ENCODE measurements around the gene FAM25G. TPM values are rescaled to one million over a fixed set of nuclear protein-coding genes. Genes with fewer than 3 reads are reported as not detected.
A peak's percentile ranks its signal among the peaks of the same experiment; 100 is the strongest.
"Not testable (repeated sequence)": the region's sequence is repeated elsewhere in the genome, so short reads cannot be mapped to it uniquely, and the experiment has no call there.

FAM25G gene
- total RNA-seq, 2 experiments from 2014 or later, result not detected

DNA sequence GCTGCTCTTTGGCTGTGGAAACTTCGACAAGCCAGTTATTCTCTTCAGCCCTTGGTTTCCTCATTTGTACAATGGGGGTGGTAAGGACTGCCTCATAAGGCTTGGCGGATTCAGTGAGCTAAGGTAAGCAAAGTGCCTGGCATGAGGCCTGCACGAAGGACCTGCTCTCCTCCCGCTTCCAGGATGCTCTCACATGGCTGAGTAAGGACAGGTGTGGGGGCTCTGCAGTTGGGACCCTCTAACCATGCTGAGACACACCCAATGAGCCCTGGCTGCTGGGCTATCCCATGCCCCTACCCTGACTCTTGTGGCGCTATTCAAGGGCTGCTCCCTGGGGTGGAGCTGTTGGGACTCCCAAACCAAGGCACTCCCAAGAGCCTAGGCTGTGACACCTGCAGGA is 16.4 kb downstream of the FAM25G start:
- DNase-seq; H3K9me3 Mint-ChIP-seq; CTCF ChIA-PET; H3K27ac Mint-ChIP-seq; H3K27me3 Mint-ChIP-seq; H3K4me3 Mint-ChIP-seq; H3K36me3 Mint-ChIP-seq (ENCODE audit: low read depth); H3K4me1 Mint-ChIP-seq; POLR2A ChIA-PET: not testable (repeated sequence)

DNA sequence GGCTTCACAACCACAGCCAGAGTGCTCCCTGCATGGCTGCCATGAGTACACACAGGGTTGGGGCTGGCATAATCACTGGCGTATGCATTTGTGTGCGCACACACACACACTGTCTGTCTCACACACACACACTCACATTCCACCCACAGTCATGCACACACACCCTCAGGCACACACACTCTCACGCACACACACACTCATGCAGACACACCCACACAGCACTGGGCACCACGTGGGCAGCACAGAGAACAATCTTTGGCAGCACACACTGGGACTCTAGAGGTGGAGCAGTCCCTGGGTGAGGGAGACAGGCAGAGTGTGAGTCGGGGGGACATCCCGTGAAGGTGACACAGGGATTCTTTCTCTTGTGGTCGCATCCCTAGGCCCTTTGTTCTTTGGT is 18.0 kb downstream of the FAM25G start:
- H3K4me1 Mint-ChIP-seq; H3K27me3 Mint-ChIP-seq; H3K36me3 Mint-ChIP-seq (ENCODE audit: low read depth); H3K9me3 Mint-ChIP-seq; CTCF ChIA-PET; H3K4me3 Mint-ChIP-seq; DNase-seq; H3K27ac Mint-ChIP-seq; POLR2A ChIA-PET: not testable (repeated sequence)

DNA sequence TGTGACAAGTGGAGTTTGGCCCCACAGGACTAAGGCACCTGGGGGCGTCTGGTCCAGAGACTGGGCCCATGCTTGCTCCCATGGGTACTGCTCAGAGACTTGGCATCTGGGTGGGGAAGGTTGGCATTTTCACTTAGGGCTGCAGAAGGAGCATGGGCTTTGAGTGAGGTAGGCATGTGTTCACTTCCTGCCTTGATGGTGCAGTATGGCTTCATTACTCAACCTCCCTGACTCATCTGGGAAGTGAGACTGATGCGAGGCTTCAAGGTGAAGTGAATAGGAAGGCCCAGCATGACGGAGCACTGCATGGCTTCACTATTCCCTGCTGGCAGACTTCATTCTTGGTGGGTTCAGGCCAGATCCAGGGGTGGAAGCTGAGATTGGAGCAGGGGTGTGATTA is 18.9 kb downstream of the FAM25G start:
- POLR2A ChIA-PET, H3K4me3 Mint-ChIP-seq: not testable (repeated sequence)

DNA sequence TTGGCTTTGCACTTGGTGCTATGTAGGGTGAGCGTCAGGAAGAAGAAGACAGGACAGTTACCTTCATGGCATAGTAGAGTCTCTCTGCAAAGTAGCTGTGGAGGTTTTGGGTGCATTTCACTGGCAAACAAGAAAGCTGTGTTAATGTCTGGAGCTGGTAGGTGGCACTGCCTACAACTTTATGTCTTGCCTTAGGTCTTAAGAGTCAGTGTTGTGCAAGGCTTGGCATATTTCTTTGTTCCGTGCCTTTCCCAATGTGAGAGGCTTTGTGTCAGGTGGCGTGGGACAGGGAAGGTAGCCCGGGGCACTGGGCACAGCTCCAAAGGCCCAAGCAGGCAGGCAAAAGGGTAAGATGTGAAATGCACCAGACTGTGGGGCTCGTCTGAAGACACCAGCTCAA is 19.4 kb downstream of the FAM25G start:
- H3K27me3 Mint-ChIP-seq; DNase-seq; POLR2A ChIA-PET; H3K4me1 Mint-ChIP-seq; H3K36me3 Mint-ChIP-seq (ENCODE audit: low read depth); H3K4me3 Mint-ChIP-seq; CTCF ChIA-PET; H3K27ac Mint-ChIP-seq; H3K9me3 Mint-ChIP-seq: not testable (repeated sequence)

More for the DNA sequence above, 18.9 kb downstream of the FAM25G start:
- H3K27ac Mint-ChIP-seq; DNase-seq; H3K4me1 Mint-ChIP-seq; H3K36me3 Mint-ChIP-seq (ENCODE audit: low read depth); CTCF ChIA-PET; H3K9me3 Mint-ChIP-seq; H3K27me3 Mint-ChIP-seq: not testable (repeated sequence)

DNA sequence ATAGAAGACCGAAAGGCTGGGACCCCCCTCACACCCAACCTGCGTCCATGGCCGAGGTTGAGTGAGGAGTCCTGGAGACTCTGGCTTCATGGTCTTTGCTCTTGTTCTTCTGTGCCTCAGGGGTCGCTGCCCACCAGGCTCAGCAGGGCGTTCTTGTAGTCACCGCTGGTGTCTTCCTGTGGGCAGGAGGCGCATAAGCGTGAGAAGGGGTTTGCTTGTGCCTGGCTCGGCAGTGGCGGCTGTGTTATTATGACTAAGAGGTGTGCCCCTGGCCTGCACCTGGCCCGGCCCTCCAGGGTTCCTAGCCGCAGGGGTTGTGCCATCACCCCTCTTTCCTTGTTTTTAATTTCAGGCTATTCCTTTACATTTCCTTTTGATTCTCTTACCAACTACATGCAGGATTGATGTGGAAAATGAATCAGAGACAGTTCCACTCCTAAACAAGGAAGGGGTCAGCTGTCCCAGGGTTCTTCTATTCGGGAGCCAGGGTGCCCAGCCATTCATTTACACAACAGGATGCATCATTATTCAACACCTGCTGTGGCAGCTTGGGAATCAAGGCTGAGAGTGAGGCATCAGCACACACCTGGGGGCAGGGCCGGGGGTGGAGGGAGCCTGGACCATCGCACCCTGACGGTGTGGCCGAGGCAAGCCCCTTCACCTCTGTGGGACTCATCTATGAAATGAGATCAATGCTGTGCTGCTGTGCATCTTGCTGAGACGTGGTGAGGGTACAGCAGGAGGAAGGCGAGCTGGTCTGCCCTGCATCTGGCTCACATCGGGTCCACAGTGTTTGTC is 22.6 kb downstream of the FAM25G start:
- DNase-seq; H3K36me3 Mint-ChIP-seq (ENCODE audit: low read depth); POLR2A ChIA-PET; H3K4me1 Mint-ChIP-seq; H3K9me3 Mint-ChIP-seq; CTCF ChIA-PET; H3K27me3 Mint-ChIP-seq; H3K4me3 Mint-ChIP-seq; H3K27ac Mint-ChIP-seq: not testable (repeated sequence)

DNA sequence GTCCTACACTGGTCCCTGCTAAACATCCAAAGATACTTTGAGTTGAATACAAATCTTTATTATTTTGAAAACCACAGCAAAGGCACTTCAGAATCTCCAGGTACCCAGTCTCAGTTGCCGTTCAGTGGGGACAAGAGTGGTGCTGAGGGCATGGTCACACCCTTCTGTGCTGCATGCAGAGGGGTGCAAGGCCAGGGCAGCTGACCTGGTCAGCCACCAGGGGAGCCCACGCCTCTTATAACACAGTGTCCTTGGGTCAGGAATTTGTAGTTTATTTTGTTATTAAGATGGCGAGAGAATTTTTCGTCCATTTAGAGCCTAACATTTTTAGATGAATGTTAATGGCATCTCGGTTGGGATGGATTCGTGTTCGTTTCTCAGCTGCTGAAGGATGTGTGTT is 23.5 kb downstream of the FAM25G start:
- POLR2A ChIA-PET; H3K27me3 Mint-ChIP-seq; DNase-seq; H3K4me1 Mint-ChIP-seq; H3K9me3 Mint-ChIP-seq; H3K27ac Mint-ChIP-seq; H3K4me3 Mint-ChIP-seq; CTCF ChIA-PET; H3K36me3 Mint-ChIP-seq (ENCODE audit: low read depth): not testable (repeated sequence)

DNA sequence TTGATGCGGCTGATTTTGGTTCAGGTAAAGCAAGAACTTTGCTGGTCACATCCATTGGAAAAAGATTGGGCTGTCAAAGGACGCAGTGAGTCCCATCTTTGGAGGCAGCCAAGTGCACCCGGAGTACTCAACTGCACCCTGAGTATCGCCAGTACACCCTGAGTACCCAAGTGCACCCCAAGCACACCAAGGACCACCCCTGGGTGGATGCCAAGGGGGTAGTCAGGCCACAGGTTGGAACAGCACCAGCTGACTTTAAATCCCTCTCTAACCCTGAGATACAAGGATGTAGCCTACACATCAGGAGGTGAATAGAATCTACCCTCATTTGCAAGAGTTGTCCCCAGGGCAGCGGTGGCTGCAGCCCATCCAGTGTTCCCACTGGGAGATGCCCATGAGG is 24.0 kb downstream of the FAM25G start:
- POLR2A ChIA-PET; H3K9me3 Mint-ChIP-seq; H3K27ac Mint-ChIP-seq; H3K4me1 Mint-ChIP-seq; DNase-seq; CTCF ChIA-PET; H3K4me3 Mint-ChIP-seq; H3K27me3 Mint-ChIP-seq; H3K36me3 Mint-ChIP-seq (ENCODE audit: low read depth): not testable (repeated sequence)

DNA sequence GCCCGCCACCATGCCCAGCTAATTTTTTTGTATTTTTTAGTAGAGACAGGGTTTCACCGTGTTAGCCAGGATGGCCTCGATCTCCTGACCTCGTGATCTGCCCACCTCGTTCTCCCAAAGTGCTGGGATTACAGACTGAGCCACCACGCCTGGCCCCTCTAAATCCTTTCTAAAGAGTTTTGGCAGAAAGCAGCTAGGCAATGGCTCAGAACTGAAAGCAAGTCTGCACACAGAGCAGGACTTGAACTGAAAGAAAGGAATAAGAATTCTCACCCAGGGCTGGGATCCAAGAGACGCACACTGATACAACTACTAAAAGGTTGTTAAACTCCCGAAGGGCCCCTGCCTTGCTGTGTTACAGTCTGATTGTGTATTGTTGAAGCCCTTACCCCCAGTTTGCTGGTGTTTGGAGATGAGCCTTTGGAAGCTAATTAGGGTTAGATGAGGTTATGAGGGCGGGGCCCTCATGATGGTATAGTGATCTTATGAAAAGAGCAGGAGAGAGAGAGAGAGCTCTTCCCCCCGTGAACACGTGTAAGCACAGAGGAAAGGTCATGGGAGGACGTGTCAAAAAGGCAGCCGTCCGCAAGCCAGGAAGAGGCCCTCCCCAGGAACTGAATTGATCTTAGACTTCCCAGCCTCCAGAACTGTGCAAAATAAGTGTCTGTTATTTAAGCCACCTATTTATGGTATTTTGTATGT is 26.1 kb downstream of the FAM25G start:
- H3K9me3 Mint-ChIP-seq; H3K27ac Mint-ChIP-seq; H3K4me3 Mint-ChIP-seq; CTCF ChIA-PET; POLR2A ChIA-PET; DNase-seq; H3K36me3 Mint-ChIP-seq (ENCODE audit: low read depth); H3K4me1 Mint-ChIP-seq; H3K27me3 Mint-ChIP-seq: not testable (repeated sequence)

DNA sequence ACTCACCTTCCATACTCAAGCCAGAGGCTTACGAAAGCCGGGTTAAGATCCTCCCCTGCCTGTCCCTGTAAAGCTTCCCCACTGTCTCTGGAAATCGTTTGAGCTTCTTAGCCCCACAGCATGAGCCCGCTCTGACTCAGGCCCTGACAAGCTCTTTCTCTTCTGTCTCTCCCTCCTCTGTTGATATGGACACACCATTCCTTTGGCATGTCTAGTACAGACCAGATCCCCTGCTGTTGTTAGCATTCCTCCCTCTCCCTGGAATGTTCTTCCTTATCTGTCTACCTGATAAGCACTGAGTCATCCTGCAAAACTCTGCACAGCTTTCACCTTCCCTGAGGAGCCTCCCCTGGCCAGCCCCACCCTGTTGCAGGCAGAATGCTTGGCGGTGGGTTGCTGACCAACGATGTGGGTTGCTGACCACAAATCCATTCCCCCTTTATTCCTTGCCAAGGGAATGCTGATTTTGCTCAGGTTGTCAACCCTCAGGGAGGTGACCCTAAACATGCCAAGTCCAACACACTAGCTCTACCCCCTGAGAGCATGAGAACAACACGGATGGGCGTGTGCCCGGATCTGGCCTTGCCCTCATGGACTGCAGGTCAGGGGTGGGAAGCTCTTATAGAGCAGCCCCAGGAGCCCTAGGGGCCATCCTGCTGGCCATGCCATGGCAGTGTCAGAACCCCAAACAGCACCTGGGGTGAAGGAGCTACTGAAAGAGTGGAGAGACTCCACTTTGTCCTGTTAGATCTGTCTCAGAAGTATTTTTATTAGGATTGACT is 28.7 kb downstream of the FAM25G start:
- H3K9me3 Mint-ChIP-seq; H3K36me3 Mint-ChIP-seq (ENCODE audit: low read depth); CTCF ChIA-PET; H3K4me3 Mint-ChIP-seq; DNase-seq; H3K27ac Mint-ChIP-seq; POLR2A ChIA-PET; H3K4me1 Mint-ChIP-seq: not testable (repeated sequence)
- H3K27me3 Mint-ChIP-seq, result peaks cover 12% of the 10 kb centered on the region

DNA sequence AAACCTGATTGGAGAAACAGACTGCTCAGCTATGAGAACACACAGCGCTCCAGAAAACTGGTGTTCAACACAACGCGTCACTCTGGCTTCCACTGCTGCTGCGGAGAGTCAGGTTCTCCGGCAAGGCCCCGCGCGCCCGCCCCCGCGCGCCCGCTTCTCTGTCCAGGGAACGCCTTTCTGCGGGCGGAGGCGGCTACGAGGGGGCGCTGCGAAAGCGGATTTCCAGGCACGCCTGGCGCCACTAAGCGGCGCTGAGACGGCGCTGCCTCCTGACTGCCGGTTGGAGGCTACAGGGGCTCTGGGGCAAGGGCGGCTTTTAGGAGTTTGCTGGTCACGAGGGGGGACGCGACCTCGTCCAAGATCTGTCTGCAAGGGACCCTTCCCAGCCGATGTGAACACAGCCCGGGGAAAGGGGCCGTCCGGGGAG is 30.2 kb downstream of the FAM25G start:
- CTCF ChIA-PET, result not testable (repeated sequence)

DNA sequence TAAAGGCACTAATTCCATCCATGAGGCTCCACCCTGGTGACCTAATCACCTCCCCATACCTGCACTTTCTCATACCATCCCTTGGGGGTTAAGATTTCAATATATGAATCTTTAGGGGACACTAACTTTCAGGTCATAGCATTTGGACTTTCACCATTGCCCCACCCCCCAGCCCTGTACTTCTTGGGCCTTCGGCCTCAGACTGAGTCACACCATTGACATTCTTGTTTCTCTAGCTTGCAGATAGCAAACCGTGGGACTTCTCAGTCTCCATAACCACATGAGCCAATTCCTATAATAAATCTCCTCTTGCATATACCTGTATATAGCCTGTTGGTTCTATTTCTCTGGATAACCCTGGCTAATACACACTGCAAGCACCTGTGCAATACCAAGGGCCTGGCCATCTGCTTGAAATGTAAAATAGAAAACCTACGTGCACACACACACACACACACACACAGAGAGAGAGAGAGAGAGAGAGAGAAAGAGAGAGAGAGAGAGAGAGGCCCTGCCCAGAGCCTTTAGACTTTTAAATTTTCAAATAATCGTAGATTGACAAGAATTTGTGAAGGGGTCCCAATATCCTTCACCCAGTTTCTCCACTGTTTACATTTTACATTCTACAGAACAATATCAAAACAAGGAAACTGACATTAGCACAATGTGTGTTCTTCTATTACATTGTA is 32.9 kb downstream of the FAM25G start:
- DNase-seq, result peak; percentile 4
- H3K4me1 Mint-ChIP-seq, result no peaks in the 10 kb centered on the region
- POLR2A ChIA-PET, result no interaction called here
- no peak overlapping the region for H3K27ac Mint-ChIP-seq
- H3K9me3 Mint-ChIP-seq, result no peaks in the 10 kb centered on the region
- H3K4me3 Mint-ChIP-seq, result no peak overlapping the region
- peaks cover 17% of the 10 kb centered on the region for H3K27me3 Mint-ChIP-seq
- no peaks in the 10 kb centered on the region for H3K36me3 Mint-ChIP-seq (ENCODE audit: low read depth)
- CTCF ChIA-PET, result no interaction called here

More for the DNA sequence above, 30.2 kb downstream of the FAM25G start:
- peaks cover 12% of the 10 kb centered on the region for H3K27me3 Mint-ChIP-seq
- POLR2A ChIA-PET; H3K4me3 Mint-ChIP-seq; H3K36me3 Mint-ChIP-seq (ENCODE audit: low read depth); H3K4me1 Mint-ChIP-seq; H3K27ac Mint-ChIP-seq; H3K9me3 Mint-ChIP-seq: not testable (repeated sequence)
- DNase-seq, result peak; percentile 16

DNA sequence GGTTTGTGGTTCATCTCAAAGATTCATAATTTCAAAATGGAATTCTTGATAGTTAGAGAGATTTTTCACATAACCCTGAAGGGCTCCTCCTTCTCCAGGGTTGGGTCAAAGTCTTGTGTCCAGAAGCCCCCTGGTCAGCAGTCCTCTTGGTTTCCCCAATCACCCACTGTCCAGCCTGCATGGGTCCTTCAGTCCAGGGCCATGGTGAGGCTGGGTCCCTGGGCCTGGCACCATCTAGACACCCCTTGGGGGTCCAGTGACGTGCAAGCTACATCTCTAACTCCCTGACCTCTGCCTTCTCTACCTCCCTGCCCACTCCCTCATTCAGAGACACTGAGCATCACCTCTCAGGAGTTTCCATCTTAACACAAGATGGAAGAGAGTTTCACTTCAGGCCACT is 33.7 kb downstream of the FAM25G start:
- Mint-ChIP-seq H3K27ac (no peak overlapping the region), H3K4me1 (no peaks in the 10 kb centered on the region), H3K27me3 (peaks cover 20% of the 10 kb centered on the region), H3K9me3 (no peaks in the 10 kb centered on the region), H3K4me3 (no peak overlapping the region), H3K36me3 (ENCODE audit: low read depth) (no peaks in the 10 kb centered on the region)
- ChIA-PET POLR2A (no interaction called here), CTCF (no interaction called here)
- peak; percentile 6 for DNase-seq

DNA sequence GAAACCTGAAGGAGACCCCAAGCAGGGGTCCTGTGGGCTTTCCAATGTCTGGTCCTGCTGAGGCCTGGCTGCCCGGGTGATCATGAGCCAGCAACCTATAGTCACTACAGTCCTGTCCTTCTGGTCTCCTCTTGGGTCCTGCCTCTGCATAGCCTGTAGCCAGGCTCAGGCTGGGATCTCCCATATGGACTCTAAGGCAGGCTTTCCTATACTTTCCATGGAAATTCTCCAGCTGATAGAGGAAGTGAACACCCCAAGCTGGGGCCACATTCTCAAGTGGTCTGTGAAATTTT is 34.0 kb downstream of the FAM25G start:
- CTCF ChIA-PET, result no interaction called here
- Mint-ChIP-seq H3K27me3 (peaks cover 21% of the 10 kb centered on the region), H3K9me3 (no peaks in the 10 kb centered on the region), H3K4me1 (no peaks in the 10 kb centered on the region), H3K4me3 (no peak overlapping the region), H3K27ac (no peak overlapping the region), H3K36me3 (ENCODE audit: low read depth) (no peaks in the 10 kb centered on the region)
- DNase-seq, result no peak
- POLR2A ChIA-PET, result no interaction called here

Data from activated CD4-positive, alpha-beta memory T cell treated with anti-CD3 and anti-CD28 coated beads, Interleukin-2, amount 10 ng/mL, durations not matched to agents 7 days and 5 days (primary cell).